HEK293 (cell line): Measurements from ENCODE around the gene HIPK2.

Experiments used
- CTCF ChIP-seq: fragments of 450-650 bp; formaldehyde crosslinking; IDR thresholded peaks from 2 replicates; pipeline ENCODE4 v1.5.1; 2016; ENCODE audit warnings: missing biosample characterization, missing genetic modification characterization
- PRDM1 ChIP-seq: fragments of 450-650 bp; formaldehyde crosslinking; IDR thresholded peaks from 2 replicates; pipeline ENCODE4; 2016; ENCODE audit warnings: missing biosample characterization, missing genetic modification characterization
- PRDM10 ChIP-seq: fragments of 450-650 bp; formaldehyde crosslinking; IDR thresholded peaks from 2 replicates; pipeline ENCODE4 v1.5.1; 2016; ENCODE audit warnings: missing biosample characterization, missing genetic modification characterization
- REPIN1 ChIP-seq: fragments of 450-650 bp; formaldehyde crosslinking; IDR thresholded peaks from 2 replicates; pipeline ENCODE4 v1.5.1; 2017; ENCODE audit warnings: missing biosample characterization, missing genetic modification characterization, low read depth
- TCF7L2 ChIP-seq: IDR thresholded peaks from 2 replicates; pipeline ENCODE4 v1.6.1; 2011; ENCODE audit warnings: low read depth, mild to moderate bottlenecking, inconsistent platforms, low read length, moderate library complexity, borderline replicate concordance
- ZBTB10 ChIP-seq: fragments of 450-650 bp; formaldehyde crosslinking; IDR thresholded peaks from 2 replicates; pipeline ENCODE4 v1.5.1; 2016; ENCODE audit warnings: missing biosample characterization, missing genetic modification characterization
- ZBTB17 ChIP-seq: fragments of 450-650 bp; formaldehyde crosslinking; IDR thresholded peaks from 2 replicates; pipeline ENCODE4 v1.5.1; 2016; ENCODE audit warnings: missing biosample characterization, missing genetic modification characterization
- ZBTB21 ChIP-seq: fragments of 450-650 bp; formaldehyde crosslinking; IDR thresholded peaks from 2 replicates; pipeline ENCODE4 v1.5.1; 2017; ENCODE audit warnings: missing biosample characterization, missing genetic modification characterization
- ZIC2 ChIP-seq: fragments of 450-650 bp; formaldehyde crosslinking; IDR thresholded peaks from 2 replicates; pipeline ENCODE4 v1.5.1; 2016; ENCODE audit warnings: missing biosample characterization, missing genetic modification characterization
- ZNF146 ChIP-seq: fragments of 450-650 bp; formaldehyde crosslinking; IDR thresholded peaks from 2 replicates; pipeline ENCODE4 v1.5.1; 2016; ENCODE audit warnings: missing biosample characterization, missing genetic modification characterization
- ZNF302 ChIP-seq: fragments of 450-650 bp; formaldehyde crosslinking; IDR thresholded peaks from 2 replicates; pipeline ENCODE4 v1.5.1; 2016; ENCODE audit warnings: missing biosample characterization, missing genetic modification characterization, low read depth
- ZNF416 ChIP-seq: fragments of 450-650 bp; formaldehyde crosslinking; IDR thresholded peaks from 2 replicates; pipeline ENCODE4 v1.5.1; 2016; ENCODE audit warnings: missing biosample characterization, missing genetic modification characterization
- ZSCAN30 ChIP-seq: fragments of 450-650 bp; IDR thresholded peaks from 2 replicates; pipeline ENCODE4 v1.5.1; 2018; ENCODE audit warnings: missing biosample characterization, mild to moderate bottlenecking, missing genetic modification characterization, moderate library complexity

- TF ChIP-seq ZBTB21 (tag by site-specific recombination): no peak
- TF ChIP-seq ZNF146 (tag by site-specific recombination): no peak
- no peak for TF ChIP-seq ZBTB17
- TF ChIP-seq ZNF302: no peak
- TF ChIP-seq ZNF416 (tag by site-specific recombination): no peak
- no peak for TF ChIP-seq ZIC2 (tag by site-specific recombination)
- no peak for TF ChIP-seq CTCF (tag by site-specific recombination)
- no peak for TF ChIP-seq ZSCAN30 (tag by site-specific recombination)
- TF ChIP-seq REPIN1 (tag by site-specific recombination): no peak
- no peak for TF ChIP-seq PRDM1 (tag by site-specific recombination)
- TF ChIP-seq PRDM10 (tag by site-specific recombination): no peak
- TF ChIP-seq ZBTB10 (tag by site-specific recombination): no peak
- TF ChIP-seq TCF7L2: no peak
Measured at GRCh38 chr7:139629392-139630082, 148.3 kb downstream of the HIPK2 start.
